ENCODE measurements around the gene RLN3.

- TF ChIP-seq POLR2A (IDR thresholded peaks at IDR 0.05) (no peak), CTCF (IDR thresholded peaks at IDR 0.05) (no peak)
Measured at GRCh38 chr19:13987101-13987890, 40.7 kb upstream of the RLN3 start.
